Testis (tissue), 2 donors: ENCODE results near the gene DENND2A.

Experiments
- POLR2A ChIP-seq: fragments of 450-650 bp; IDR thresholded peaks from one replicate; pipeline ENCODE4 v1.6.1; 2017; ENCODE audit warnings: antibody characterized with exemption, mild to moderate bottlenecking, moderate library complexity
- TF ChIP-seq, protein P1 (sequence below), 3 experiments: fragments of 450-650 bp in 2 of 3; fragments of 200-600 bp in 1 of 3; sonication (generic) in 1 of 3; IDR thresholded peaks; one replicate each; pipeline ENCODE4 v1.5.1; 2016 to 2019; ENCODE audit warnings: antibody characterized with exemption in 3 of 3, mild to moderate bottlenecking in 2 of 3, moderate library complexity in 1 of 3

DNA sequence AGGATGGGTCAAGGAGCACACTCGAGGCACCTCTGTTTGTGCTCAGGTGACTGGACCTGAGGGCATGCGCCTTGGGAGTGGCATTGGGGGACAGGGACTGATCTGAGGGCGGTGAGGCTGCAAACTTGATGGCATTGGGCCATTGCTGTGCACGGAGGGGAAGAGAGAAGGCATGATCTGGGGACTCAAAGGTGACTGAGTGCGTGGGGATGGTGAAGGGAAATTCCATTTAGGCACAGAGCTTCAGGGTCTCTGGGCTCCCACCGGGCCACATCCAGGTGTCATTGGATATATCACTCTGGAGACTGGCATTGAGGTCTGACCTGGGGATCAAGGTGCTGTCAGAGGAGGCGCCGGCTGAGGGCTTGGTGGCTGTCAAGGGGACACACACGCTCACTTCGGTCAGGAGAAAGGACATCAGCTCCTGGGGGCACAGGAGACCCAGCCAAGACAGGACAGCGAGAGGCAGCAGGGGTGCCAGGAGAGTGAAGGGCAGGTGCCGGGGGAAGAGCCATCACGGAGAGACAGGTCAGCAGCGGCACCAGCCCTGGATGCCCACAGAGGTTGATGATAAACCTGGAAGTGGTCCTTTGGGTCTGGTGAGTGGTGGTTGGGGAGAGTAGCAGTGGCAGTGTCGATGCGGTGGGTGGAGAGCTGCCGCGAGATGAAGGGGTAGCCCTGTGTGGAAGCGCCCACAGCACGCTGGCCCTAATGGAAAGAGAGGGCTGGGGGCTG, 37.6 kb upstream of the DENND2A start:
- TF ChIP-seq, protein P1, sequence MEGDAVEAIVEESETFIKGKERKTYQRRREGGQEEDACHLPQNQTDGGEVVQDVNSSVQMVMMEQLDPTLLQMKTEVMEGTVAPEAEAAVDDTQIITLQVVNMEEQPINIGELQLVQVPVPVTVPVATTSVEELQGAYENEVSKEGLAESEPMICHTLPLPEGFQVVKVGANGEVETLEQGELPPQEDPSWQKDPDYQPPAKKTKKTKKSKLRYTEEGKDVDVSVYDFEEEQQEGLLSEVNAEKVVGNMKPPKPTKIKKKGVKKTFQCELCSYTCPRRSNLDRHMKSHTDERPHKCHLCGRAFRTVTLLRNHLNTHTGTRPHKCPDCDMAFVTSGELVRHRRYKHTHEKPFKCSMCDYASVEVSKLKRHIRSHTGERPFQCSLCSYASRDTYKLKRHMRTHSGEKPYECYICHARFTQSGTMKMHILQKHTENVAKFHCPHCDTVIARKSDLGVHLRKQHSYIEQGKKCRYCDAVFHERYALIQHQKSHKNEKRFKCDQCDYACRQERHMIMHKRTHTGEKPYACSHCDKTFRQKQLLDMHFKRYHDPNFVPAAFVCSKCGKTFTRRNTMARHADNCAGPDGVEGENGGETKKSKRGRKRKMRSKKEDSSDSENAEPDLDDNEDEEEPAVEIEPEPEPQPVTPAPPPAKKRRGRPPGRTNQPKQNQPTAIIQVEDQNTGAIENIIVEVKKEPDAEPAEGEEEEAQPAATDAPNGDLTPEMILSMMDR (IDR thresholded peaks at IDR 0.05) = no peak
- TF ChIP-seq POLR2A = no peak
